GM12892 (cell line): ENCODE measurements around the gene FBXL17.

Source experiments
- POLR2A ChIP-seq: IDR thresholded peaks from 2 replicates; pipeline ENCODE4 v1.6.1; 2011; ENCODE audit warnings: low read depth, low read length, control low read depth
- POLR2AphosphoS5 ChIP-seq: IDR thresholded peaks from 2 replicates; pipeline ENCODE4 v1.6.1; 2011; ENCODE audit warnings: low read depth, low read length, control low read depth

GRCh38 chr5:108369167-108369566 is 12.7 kb downstream of the FBXL17 start:
- TF ChIP-seq POLR2A = no peak
- TF ChIP-seq POLR2AphosphoS5 = no peak
